Posterior vena cava (tissue), 2 donors: ENCODE data around the gene OPTN. TPM values are rescaled to one million over a fixed set of nuclear protein-coding genes. Genes with fewer than 3 reads are reported as not detected.

Experiments used
- DNase-seq: peaks from one replicate; pipeline ENCODE4 v3.0.0-alpha.2; 2020; ENCODE audit warnings: low spot score
- intact Hi-C, 2 donors: fragments of 100-400 bp; cut with DNase I; formaldehyde crosslinking; loops; one replicate each; pipeline versions ENCODE4 v1.14.1 to v1.14.2; 2022 to 2023
- total RNA-seq, 2 donors: library from RNA; stranded (reverse); fragmentation: NEBNext Ultra II Directional; extraction: Animal tissue kit (Norgen Biotek cat#: 25700); gene quantifications; one replicate each; pipeline ENCODE4 v1.2.1, GENCODE V29; 2021
- donor health status: DM: yes; HTN: yes; CAD: no.
- donor health status: DM: yes; HTN: yes; CAD: no.

Gene OPTN
- total RNA-seq, 2 donors from 2014 or later = 71.2 to 99.2 TPM

DNA sequence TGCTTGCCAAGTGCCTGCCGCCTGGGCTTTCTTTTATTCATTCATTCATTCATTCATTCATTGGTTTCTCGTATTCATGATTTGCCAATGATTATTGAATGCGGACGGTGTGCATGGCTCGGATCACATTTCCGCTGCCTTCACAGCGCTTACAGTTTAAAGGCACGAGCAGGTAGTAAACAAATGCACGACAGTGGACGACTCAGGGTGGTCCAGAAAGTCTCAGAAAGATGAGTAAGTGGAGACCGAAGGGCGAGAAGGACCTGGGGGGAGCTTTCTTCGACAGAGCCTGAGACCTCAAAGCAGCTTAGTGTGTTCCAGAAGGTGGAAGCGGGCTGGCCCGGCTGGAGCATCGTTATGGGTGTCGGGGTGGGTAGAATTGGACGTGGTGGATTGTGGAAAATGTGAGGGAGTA, 61.9 kb downstream of the OPTN start:
- no peak for DNase-seq
- intact Hi-C loops = loop anchor here (2.0 to 10.0 kb wide), 2 partner anchors 103 to 139 kb away; partner anchors contain the start of gene PHYH (in 1 of the 2)

DNA sequence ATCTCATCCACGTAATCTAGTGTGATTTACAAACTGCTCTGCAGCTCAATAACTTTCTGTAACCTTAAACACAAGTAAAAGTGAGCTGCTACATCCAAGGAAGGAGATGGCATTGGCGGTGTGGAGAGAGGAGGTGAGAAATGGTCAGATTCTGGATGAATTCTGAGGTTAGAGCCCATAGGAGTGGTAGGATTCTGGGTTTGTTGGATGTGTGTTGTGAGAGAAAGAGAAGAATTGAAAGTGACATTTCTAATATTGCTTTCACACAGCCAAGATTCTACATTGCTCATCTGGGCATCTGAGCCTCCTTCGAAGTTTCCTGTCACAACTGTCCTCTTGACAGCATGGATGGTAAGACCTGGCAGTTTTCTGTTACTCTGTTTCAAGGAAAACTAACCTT, 63.9 kb downstream of the OPTN start:
- intact Hi-C loops = loop anchor here in 1 of 2 donors (10.0 kb wide), 1 partner anchor 101 kb away; no protein-coding TSS in a partner anchor
- DNase-seq = no peak

DNA sequence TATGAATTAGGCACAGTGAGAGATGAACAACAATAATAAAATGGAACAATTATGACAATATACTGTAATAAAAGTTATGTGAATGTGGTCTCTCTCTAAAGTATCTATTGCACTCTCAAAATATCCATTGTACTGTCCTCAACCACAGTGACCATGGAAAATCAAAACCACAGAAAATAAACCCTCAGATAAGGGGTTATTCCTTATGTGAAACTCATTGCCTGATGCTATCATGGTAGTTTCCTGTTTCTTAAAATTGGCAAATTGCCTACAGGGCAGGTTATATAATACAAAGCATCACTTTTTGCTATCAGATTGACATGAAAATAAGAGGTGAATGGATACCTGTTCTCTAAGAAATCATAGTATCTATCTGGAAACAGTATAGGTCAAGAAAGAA, 65.2 kb downstream of the OPTN start:
- intact Hi-C loops = loop anchor here in 1 of 2 donors (10.0 kb wide), 1 partner anchor 100 kb away; no protein-coding TSS in a partner anchor
- DNase-seq = no peak

DNA sequence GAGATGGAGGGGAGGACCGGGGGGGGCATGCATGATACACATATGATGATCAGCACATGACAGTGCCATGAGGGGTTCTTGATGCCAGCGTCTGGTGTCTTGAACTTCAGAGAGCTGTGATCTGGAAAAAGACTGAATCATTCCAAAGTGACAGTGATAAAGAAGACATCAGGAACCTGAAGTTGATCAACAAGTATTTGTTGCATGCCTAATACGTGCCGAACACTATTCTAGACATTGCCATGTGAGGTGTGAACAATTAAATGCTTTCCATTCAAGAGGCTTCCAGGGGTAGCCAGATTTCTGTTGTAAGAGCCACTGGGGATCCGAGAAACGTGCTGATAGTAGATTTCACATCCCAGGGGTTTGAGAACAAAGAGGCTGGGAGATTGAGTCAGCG, 67.6 kb downstream of the OPTN start:
- intact Hi-C loops = loop anchor here in 1 of 2 donors (10.0 kb wide), 1 partner anchor 97 kb away; no protein-coding TSS in a partner anchor
- DNase-seq = no peak

DNA sequence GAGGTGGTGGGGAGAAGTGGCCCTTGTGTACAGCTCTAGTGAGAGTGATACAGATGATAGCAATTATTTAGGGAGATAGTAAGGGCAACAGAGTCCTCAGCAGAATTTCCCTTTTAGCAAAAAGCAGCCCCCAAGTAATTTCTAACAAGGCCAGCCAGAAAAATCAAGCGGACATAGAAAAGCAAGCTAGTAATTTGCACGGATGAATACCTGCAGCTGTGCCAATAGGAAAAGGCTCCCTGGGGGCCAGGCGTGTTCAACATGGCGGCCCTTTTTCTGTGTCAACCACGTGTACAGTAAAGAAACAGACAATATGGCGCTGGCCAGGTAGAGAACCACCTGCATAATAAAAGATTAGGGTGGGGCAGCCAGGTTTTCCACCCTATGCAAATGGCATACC, 68.8 kb downstream of the OPTN start:
- intact Hi-C loops = loop anchor here in 1 of 2 donors (10.0 kb wide), 1 partner anchor 96 kb away; no protein-coding TSS in a partner anchor

DNA sequence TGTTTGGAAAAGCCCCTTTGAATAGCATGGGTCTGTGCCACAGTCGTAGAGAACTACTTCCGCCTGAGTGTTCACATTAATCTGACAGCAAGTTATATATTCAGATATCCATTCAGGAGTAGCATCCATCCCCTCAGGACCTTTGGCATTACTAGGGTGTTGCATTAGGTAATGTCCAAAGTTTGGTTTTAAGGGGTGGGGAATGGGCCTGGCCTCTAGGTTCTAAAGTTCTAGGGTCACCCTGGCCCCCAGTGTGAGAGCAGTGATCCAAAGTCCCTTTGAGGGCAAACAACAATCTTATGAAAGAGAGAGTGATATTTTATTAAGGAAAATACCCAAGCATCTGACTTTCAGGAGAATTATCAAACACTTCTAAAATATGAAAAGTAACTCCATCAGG, 73.7 kb downstream of the OPTN start:
- intact Hi-C loops = no loop called here
- no peak for DNase-seq

More for the DNA sequence above, 68.8 kb downstream of the OPTN start:
- no peak for DNase-seq

DNA sequence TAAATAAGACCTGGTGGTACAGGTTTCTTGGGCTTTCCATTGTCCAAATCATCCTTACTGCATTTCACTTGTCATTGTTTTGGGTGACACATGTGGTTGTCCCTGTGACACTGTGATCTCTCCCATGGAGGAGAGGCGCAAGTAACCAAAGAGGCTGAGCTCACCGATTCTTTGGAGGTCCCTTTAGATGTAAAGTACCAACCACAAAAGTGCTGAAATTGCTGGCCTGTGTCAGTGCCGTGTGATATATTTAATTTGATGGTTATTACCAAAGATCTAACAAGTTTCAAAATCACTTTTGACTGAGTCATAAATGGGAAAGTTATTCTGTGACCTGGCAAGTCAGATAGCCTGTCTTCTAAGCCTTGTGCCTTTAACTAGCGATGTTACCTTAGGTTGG, 80.8 kb downstream of the OPTN start:
- intact Hi-C loops = no loop called here
- DNase-seq = no peak

DNA sequence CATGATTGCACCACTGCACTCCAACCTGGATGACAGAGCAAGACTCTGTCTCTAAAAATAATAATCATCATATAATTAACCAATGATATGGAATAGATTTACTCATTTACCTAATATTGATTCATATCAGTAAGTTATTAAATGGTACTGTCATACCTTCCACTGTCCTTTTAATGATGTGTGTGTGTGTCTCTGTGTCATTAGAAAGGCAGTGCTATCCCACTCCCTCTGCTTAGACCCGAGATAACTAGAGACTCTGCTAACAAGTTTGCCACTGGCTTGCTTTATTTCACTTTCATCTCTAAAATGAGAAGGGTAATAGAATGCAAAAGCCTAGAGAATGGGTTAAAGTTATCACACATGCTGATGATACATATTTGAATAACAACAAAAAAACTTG, 82.5 kb downstream of the OPTN start:
- intact Hi-C loops = no loop called here
- DNase-seq = no peak

DNA sequence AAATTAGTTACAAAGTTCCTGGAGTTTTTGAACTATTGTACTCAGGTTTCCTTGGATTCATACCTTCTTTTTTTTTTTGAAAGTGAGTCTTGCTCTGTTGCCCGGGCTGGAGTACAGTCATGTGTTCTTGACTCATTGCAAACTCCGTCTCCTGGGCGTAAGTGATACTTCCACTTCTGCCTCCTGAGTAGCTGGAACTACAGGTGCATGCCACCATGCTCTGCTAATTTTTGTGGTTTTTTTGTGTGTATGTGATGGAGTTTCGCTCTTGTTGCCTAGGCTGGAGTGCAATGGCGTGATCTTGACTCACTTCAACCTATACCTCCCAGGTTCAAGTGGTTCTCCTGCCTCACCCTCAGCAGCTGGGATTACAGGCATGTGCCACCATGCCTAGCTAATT, 83.7 kb downstream of the OPTN start:
- DNase-seq = no peak
- intact Hi-C loops = no loop called here

DNA sequence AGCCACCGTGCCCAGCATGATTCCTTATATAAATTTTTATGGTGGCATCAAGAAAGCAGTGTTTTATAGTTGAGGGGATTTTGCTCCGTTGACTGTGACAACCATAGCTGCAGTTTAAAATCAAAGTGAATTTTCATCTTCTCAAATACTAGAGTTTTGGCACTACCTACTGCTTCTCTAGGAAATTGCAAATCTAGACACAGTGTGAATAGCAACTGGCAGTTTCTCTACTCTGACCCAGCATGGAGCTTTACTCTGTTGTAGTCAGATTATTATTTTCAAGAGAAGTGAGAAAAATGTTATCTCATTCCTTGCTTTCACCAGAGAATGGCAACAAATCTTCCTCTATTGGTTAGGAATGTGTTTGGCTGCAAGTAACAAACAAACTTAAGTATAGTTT, 84.3 kb downstream of the OPTN start:
- intact Hi-C loops = no loop called here
- no peak for DNase-seq

DNA sequence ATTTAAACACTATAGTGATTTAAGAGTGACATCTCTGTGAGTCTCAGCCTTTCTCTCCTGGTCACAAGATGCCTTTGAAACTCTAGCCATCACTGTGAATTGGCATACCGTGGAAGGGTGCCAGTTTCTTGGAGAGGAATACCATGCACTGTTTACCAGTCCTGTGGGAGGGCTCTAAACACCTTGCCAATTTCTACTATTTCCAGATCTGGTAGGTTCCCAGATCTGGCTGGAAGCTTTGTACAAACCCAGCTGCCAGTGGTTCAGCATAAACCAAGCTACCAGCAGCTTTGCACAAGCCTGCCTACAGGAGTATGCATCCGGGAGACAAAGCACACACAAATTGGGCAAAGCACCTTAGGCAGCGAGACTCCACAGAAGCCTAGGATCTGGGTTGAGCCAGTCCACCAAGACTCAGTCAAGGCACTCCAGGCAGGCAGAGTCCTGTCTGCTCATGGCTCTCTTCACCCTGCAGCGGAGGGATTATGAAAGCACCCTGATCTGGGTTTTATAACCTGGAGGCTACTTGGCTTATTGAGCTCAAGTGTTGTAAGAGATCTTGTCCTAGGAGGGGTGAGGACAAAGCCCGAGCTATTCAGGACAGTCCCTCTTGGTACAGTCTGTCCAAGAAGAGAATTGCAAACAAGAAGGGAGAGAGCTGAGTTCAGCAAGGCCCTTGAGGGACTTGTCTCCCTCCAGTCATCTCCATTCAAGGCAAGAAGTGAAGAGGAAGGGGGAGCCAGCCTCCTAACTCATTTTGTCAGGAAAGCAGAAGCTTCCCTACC, 85.0 kb downstream of the OPTN start:
- intact Hi-C loops = no loop called here
- no peak for DNase-seq

DNA sequence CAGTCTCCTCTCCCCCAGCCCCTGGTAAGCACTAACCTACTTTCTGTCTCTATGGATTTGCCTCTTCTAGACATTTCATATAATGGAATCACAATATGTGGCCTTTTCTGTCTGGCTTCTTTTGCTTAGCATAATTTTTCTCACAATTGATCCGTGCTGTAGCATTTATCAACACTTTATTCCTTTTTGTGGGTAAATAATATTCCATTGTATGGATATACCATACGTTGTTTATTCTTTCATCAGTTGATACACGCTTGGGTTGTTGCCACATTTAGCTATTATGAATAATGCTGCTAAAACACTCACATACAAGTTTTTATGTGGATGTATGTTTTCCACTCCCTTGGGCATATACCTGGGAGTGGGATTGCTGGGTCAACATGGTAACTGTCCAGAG, 87.2 kb downstream of the OPTN start:
- no peak for DNase-seq
- intact Hi-C loops = no loop called here

Other genes starting within 250 kb of the OPTN start
- gene CCDC3, start 98.5 kb upstream of the OPTN start, total RNA-seq = 100 to 1,000 TPM; 108 to 189 TPM
- gene MCM10, start 61.4 kb downstream of the OPTN start, total RNA-seq = under 1 TPM; 0.23 to 0.76 TPM
- gene UCMA, start 134.2 kb downstream of the OPTN start, total RNA-seq = not detected
- 10 to 100 TPM; 26.7 to 35.1 TPM for gene PHYH, start 199.9 kb downstream of the OPTN start, total RNA-seq
- 10 to 100 TPM; 29.7 to 30.7 TPM for gene SEPHS1, start 248.1 kb downstream of the OPTN start, total RNA-seq